D341Med (cell line): Measurements from ENCODE around the gene MUC12.
"Not testable (repeated sequence)": the region's sequence is repeated elsewhere in the genome, so short reads cannot be mapped to it uniquely, and the experiment has no call there.

Experiments used
- DNase-seq: peaks from one replicate; pipeline ENCODE4 v3.0.0; 2012; ENCODE audit warnings: low spot score

The MUC12 gene, protein sequence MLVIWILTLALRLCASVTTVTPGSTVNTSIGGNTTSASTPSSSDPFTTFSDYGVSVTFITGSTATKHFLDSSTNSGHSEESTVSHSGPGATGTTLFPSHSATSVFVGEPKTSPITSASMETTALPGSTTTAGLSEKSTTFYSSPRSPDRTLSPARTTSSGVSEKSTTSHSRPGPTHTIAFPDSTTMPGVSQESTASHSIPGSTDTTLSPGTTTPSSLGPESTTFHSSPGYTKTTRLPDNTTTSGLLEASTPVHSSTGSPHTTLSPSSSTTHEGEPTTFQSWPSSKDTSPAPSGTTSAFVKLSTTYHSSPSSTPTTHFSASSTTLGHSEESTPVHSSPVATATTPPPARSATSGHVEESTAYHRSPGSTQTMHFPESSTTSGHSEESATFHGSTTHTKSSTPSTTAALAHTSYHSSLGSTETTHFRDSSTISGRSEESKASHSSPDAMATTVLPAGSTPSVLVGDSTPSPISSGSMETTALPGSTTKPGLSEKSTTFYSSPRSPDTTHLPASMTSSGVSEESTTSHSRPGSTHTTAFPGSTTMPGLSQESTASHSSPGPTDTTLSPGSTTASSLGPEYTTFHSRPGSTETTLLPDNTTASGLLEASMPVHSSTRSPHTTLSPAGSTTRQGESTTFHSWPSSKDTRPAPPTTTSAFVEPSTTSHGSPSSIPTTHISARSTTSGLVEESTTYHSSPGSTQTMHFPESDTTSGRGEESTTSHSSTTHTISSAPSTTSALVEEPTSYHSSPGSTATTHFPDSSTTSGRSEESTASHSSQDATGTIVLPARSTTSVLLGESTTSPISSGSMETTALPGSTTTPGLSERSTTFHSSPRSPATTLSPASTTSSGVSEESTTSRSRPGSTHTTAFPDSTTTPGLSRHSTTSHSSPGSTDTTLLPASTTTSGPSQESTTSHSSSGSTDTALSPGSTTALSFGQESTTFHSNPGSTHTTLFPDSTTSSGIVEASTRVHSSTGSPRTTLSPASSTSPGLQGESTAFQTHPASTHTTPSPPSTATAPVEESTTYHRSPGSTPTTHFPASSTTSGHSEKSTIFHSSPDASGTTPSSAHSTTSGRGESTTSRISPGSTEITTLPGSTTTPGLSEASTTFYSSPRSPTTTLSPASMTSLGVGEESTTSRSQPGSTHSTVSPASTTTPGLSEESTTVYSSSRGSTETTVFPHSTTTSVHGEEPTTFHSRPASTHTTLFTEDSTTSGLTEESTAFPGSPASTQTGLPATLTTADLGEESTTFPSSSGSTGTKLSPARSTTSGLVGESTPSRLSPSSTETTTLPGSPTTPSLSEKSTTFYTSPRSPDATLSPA (N-terminal part only)

DNA sequence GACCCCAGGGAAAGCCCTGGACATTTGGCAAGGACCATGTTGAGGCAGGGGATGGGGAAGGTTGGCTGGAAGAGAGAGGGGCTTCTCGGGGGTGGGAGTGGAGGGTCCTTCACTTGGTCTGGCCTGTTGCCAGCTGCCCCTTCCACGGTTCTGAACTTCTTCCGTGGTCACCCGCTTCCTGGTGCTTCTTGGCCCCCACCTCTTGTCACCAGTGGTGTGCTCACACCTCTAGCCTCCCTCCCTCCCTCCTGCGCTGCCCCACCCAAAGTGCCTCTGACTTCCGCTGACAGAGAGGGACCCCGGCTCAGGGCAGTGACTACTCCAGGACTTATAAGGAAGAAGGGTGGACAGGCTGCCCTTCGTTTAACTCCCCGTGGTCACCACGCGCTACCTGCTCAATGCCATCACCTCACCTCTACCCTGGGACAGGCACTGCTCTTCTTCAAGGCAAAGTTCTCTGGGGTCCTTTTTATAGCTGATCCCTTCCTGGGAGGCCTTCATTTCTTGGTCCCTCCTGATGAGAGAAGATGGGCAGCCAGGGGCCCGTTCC, at the start of gene MUC12:
Gene MUC12, plus strand, starts transcription at position 500 of the 550 bp plus-strand sequence. CDS start 58 bp downstream, outside the sequence.
- DNase-seq, result no peak

DNA sequence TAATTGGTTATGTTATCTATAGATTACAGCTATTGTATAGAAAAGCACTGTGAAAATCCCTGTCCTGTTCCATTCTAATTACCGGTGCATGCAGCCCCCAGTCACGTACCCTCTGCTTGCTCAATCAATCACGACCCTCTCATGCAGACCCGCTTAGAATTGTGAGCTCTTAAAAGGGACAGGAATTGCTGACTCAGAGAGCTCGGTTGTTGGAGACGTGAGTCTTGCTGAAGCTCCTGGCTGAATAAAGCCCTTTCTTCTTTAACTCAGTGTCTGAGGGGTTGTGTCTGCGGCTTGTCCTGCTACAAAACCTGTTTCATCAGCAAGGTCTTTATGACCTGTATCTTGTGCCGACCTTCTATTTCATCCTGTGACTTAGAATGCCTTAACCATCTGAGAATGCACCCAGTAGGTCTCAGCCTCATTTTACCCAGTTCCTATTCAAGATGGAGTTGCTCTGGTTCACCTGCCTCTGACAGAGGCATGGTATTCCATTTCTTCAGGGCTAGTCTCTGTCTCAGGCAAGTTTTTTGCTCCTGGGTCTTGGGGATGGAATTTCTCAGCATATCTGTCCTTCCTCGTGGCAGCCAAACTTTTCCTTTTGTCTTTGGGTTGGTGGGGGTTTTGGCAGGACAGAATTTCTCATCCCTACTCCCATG, 49.5 kb upstream of the MUC12 start:
- DNase-seq, result not testable (repeated sequence)

DNA sequence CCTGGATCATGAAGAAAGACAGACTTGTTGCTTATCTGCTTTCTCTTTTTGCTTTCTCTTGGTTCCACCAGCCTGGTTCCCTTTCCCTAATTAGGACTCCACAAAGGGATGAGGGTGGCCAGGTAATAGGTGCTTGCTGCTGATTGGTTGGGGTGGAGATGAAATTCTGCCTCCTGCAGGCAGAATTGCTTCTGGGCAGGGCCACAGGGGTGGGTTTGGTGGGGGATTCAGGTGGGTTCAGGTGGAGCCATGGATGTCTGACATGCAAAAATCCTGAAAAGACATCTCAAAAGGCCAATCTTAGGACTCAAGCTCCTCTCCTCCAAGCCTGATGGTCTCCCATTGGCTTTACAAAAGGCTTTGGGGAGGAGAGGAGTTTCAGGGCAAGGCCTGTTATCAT, 48.3 kb upstream of the MUC12 start:
- DNase-seq, result no peak

DNA sequence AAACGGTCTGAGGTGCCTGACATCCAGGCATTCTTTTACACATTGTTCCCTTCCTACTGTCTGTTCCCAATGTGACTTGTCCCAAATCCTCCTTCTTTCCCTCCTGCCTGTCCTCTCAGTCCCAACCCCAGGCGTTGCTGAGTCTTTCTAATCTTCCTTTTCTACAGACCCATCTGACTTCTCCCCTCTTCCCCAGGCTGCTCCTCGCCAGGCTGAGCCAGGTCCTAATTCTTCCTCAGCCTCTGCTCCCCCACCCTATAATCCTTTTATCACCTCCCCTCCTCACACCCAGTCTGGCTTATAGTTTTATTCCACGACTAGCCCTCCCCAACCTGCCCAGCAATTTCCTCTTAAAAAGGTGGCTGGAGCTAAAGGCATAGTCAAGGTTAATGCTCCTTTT, 45.7 kb upstream of the MUC12 start:
- DNase-seq, result not testable (repeated sequence)

DNA sequence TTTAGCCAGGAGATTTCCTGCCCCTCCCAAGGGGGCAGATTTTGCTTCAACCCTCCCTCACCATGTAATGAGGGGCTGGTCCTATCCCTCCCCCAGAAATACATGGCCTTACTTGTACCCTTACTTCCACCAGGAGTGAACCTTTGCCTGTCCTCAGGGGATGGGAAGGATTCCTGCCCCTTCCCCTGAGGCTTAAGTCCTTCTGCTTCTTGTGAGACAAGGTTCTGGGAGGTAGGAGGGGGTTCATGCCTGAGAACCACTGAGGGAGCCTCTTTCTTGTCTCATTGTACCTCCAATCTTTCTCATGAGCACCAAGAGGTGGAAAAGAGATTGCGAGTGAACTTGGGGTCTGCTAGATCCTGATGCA, 39.6 kb upstream of the MUC12 start:
- no peak for DNase-seq

DNA sequence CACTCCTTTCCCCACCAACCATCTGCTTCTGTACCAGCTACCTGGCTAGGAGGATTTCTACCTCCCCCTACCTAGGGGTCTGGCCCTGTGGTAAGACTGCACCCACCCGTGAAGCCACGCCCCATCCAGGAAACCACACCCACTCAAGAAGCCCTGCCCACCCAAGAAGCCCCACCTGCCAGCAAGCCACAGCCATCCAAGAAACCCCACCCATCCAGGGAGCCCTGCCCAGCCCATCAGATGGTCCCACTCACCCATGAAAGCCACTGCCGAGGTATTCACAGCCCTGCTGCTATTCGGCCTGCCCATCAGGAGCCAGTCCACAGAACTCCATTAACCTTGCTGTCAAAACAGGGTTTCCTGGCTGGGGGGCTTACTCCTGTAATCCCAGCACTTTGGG, 35.6 kb upstream of the MUC12 start:
- DNase-seq, result no peak

DNA sequence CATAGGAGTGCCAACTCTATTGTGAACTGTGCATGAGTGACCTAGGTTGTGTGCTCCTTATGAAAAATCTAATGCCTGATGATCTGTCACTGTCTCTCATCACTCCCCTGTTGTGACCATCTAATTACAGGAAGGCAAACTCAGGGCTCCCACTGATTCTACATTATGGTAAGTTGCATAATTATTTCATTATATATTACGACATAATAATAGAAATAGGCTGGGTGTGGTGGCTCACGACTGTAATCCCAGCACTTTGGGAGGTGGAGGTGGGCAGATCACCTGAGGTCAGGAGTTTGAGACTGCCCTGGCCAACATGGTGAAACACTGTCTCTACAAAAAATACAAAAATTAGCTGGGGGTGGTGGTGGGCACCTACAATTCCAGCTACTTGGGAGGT, 34.0 kb upstream of the MUC12 start:
- DNase-seq, result not testable (repeated sequence)

DNA sequence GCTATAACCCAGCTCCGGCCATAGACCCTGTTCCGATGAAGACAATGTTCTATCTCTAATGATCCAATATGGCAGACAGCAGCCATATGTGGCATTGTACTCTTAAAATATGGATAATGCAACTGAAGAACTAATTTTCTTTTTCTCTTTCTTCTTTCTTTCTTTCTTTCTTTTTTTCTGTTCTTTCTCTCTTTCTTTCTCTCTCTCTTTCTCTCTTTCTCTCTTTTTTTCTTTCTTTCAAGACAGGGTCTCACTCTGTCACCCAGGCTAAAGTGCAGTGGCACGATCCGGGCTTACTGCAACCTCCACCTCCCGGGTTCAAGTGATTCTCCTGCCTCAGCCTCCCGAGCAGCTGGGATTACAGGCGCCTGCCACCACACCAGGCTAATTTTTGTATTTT, 33.2 kb upstream of the MUC12 start:
- DNase-seq, result not testable (repeated sequence)

DNA sequence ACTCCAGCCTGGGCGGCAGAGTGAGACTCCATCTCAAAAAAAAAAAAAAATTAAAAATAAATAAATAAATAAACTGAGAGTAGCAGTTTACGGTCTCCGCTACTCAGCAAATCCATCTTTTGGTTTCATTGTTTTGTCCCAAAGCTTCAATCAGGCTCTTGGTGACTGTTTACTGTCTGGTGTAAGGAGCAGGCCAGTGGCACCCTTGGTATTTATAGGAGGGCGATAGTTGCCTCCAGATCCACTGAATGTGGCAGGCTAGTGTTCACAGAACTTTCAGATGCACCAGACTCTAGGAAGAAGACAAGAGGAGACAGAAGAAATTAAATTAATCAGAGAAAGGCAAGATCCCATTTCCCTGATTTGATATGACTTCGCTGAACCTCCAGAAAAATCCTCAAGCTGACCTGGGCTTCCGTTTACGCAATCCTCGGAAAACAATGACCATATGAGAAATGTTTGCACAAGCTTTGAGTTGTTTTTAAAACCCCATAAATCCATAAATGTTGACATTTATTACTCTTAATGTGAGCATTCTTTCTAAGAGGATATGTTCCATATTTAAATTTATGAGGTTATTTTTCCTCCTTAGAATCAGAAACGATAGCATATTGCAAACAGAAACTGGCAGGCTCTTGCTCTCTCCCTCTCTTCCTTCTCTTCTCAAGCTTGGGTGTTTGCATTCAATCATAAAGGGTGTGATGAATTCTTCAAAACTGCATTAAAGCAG, 27.2 kb upstream of the MUC12 start:
- no peak for DNase-seq

DNA sequence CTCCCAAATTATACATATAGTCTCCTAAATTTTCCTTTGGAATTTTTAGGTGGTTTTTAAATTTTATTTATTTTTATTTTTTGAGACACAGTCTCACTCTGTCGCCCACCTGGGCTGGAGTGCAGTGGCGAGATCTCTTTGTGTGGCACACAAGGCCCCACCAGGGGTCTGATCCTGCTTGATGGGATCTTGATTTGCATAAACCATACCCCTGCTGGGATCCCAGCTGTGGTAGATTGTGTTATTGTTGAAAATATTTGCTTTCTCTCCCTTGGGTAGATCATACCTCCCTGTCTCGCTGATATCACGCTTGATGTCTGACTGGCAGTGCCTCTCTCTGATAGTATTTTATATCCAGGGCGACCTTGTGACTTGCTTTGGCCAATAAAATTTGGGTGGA, 25.7 kb upstream of the MUC12 start:
- no peak for DNase-seq

DNA sequence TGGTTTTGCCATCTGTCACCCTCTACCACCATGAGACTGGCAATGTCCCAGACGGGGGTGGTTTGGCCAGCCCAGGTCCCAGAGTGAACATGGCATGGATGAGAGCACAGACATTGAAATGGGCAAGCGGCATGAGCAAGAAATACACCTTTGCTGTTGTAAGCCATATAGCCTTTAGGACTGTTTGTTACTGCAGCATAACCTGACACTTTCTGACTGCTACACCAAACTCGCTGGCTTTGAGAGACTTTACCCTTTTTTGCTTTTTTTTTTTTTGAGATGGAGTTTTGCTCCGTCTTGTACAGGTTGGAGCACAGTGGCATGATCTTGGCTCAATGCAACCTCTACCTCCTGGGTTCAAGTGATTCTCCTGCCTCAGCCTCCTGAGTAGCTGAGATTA, 25.2 kb upstream of the MUC12 start:
- DNase-seq, result no peak

DNA sequence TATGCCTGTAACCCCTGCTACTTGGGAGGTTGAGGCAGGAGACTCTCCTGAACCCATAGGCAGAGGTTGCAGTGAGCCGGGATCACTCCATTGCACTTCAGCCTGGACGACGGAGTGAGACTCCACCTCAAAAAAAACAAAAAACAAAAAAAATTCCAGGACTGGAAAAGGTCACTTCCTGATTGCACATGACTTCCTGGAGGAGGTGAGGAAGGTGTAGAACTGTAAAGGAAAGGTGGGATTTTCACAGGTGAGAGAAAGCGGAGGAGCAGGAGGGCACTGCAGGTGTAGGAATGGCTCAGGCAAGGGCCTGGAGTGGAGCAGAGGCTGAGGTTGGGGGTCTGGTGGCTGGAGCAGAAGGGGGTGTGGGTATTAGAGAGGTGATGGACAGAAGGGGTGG, 23.3 kb upstream of the MUC12 start:
- no peak for DNase-seq

DNA sequence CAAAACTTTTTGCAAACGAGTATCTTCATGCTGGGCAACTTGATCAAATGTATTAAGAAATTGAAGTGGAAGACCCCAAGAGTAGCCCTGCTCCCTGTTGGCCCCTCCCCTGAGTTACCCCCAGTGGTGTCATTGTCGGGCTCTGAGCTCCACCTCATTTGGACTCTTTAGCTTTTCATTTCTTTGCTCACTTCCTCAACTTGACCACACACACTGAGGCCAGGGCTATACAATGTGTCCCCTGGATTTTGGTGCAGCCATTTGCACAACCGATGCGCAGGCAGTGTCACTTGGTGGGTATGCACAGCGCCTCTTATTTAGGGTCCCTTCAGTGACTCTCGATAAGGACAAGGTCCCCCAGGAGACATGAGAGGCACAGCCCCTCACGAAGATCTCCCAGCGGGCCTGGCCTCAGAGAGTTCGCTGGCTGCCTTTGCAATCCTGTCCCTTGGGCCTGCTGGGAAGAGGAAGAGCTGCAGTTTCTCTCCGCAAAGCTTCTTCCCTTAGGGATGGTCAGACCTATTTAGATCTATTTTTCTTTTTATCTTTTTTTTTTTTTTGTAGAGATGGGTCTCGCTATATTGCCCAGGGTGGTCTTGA, 22.5 kb upstream of the MUC12 start:
- no peak for DNase-seq

DNA sequence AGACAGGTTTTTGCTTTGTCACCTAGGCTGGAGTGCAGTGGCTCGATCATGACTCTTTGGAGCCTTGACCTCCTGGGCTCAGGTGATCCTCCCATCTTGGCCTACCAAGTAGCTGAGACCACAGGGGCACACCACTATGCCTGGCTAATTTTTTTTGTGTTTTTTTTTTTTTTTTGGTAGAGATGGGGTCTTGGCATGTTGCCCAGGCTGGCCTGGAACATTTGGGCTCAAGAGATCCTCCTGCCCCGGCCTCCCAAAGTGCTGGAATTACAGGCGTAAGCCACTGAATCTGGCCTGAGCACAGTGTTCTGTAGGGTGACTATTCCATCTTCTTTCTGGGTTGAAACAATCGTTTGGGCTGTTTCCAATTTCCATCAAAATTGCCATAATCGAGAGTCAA, 21.6 kb upstream of the MUC12 start:
- DNase-seq, result no peak

DNA sequence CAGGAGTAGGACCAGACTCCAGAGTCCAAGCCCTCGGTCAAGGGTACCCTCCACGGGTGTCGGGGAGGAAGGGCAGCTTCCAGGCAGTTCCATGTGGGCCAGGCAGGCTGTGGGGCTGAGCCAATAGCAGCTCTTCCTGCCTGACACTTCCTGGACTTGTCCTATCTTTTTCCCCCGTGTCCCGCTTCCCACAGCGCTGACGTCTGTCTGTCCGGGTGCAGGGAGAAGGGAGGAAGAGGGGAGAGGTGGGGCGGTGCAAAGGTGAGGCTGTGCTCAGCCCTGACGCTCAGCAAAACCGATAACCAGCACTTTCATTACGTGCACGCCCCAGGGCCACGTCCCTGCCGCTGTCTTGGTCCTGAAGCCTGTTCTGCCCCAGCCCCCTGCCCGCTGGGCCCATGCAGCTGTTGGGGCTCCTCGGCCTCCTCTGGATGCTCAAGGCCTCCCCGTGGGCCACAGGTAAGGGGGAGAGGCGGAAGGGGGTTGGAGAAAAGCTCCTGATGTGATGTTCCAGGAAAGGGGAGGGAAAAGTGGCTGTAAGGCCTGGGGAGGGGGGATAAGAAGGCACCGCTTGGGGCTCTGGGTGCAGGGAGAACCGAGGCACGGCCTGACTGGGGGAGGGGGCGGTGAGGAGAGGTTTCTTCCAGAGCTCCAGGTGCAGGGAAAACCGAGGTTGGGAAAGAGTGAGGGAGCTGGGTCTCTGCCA, 20.0 kb upstream of the MUC12 start, which contains the start of gene MUC3A:
Gene MUC3A, plus strand, starts transcription at position 308 of the 706 bp plus-strand sequence. Its CDS starts 91 bp downstream, at position 399.
- DNase-seq, result no peak

DNA sequence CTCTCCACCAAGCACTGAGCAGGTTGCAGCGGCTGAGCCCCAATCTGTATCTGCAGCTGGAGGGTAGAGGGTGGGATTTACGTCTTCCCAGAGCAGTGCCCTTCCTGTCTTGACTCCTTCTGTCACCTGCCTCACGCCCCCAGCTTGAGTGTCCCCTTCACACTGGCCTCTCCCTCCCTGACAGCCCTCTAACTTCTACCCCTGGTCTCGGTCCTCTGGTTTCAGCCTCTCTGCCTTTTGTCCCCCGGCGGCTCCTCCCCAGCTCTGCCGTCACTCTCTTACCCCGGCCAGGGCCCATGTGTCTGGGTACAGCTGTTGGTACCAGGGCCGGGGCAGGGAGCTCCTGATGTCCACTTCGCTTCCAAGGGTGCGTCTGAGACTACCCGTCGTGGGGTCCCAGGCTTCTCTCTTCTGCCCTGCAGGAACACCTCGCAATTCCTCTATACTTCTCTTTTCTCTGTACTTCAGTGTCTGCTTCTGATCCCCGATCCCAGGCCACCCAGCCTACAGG, 19.4 kb upstream of the MUC12 start:
- no peak for DNase-seq

DNA sequence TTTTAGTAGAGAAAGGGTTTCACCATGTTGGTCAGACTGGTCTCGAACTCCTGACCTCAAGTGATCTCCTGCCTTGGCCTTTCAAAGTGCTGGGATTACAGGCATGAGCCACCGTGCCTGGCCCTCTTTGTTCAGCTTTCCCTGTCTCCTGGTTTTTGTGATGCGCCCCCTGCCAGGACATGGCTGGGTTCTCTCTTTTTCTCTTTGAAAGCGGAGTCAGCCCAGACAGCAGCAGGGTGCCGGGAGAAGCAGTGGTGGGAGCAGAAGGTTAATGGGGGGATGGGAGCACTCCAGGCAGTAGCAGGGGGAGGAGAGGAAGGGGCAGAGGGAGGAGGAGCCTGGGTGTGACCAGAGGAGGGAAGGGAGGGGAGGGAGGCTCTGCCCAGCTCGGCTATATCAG, 18.2 kb upstream of the MUC12 start:
- no peak for DNase-seq

DNA sequence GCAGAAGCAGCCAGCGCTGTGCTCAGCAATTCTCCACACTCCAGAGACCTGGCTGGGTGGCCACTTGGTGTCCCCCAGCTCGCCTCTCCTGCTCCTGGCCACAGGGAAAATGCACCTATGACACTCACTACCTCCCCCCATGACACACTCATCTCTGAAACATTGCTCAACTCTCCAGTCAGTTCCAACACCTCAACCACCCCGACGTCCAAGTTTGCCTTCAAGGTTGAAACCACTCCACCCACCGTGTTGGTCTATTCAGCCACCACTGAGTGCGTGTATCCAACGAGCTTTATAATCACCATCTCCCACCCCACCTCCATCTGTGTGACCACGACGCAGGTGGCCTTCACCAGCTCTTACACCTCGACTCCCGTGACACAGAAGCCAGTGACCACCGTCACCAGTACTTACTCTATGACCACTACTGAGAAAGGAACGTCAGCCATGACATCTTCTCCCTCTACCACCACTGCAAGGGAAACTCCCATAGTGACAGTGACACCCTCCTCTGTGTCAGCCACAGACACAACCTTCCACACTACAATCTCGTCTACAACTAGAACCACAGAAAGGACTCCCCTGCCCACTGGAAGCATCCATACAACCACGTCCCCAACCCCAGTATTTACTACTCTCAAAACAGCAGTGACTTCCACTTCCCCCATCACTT, 17.3 kb upstream of the MUC12 start:
- DNase-seq, result no peak

DNA sequence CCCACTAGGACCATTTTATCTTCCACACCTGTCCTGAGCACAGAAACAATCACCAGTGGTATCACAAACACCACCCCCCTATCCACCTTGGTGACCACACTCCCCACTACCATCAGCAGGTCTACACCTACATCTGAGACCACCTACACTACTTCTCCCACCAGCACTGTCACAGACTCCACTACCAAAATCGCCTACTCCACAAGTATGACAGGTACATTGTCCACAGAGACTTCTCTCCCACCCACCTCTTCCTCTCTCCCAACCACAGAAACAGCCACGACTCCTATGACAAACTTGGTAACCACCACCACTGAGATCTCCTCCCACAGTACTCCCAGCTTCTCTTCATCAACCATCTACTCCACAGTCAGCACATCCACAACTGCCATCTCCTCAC, 16.7 kb upstream of the MUC12 start:
- no peak for DNase-seq
